Measurements from ENCODE around the gene COL20A1. TPM values are rescaled to one million over a fixed set of nuclear protein-coding genes. Genes with fewer than 3 reads are reported as not detected.
A peak's percentile ranks its signal among the peaks of the same experiment; 100 is the strongest.

Gene COL20A1
- total and polyA plus RNA-seq, 2 donors from 2014 or later = 0.58 TPM; not detected in 1

GRCh38 chr20:63360850-63361518 lies 68.0 kb downstream of the COL20A1 start, which contains the start of gene CHRNA4:
Gene CHRNA4 (minus strand): TSS chr20:63361349. CDS start chr20:63361165, 184 bp downstream.
- no peak within 1 kb of the TSS for H3K27ac ChIP-seq (ENCODE audit: low read depth in 2 of 2, low read length in 2 of 2)
- no peak within 1 kb of the TSS for H3K9ac ChIP-seq (ENCODE audit: low read length in 3 of 3)
- H3K4me3 ChIP-seq (ENCODE audit: low read length in 3 of 3) = no peak within 1 kb of the TSS
- intact Hi-C loops (cut with DNase I) = no loop called here
- no peaks in the 10 kb centered on the region for H3K36me3 ChIP-seq (ENCODE audit: control insufficient read depth in 2 of 3, insufficient read depth in 3 of 3, low read length in 3 of 3)
- peaks cover 0 to 2% (median 0%) of the 10 kb centered on the region in 3 donors for H3K4me1 ChIP-seq (ENCODE audit: control insufficient read depth in 2 of 3, insufficient read depth in 2 of 3, low read depth in 1 of 3, low read length in 3 of 3)
- FAIRE-seq = no peak
- no peaks in the 10 kb centered on the region for H3K9me3 ChIP-seq (ENCODE audit: control insufficient read depth in 2 of 3, insufficient read depth in 1 of 3, low read length in 3 of 3)
- no peak for TF ChIP-seq CTCF (IDR thresholded peaks at IDR 0.05; ENCODE audit: borderline replicate concordance, extremely low read depth, insufficient read depth)
- no peaks in the 10 kb centered on the region for H3K27me3 ChIP-seq (ENCODE audit: control insufficient read depth, insufficient read depth, low read length)
- DNase-seq = peak in 1 of 5 donors; percentile 61

GRCh38 chr20:63361519-63362435 lies 68.8 kb downstream of the COL20A1 start:
- H3K9ac ChIP-seq (ENCODE audit: low read length in 3 of 3) = no peak overlapping the region
- intact Hi-C loops (cut with DNase I) = no loop called here
- peaks cover 0 to 2% (median 0%) of the 10 kb centered on the region in 3 donors for H3K4me1 ChIP-seq (ENCODE audit: control insufficient read depth in 2 of 3, insufficient read depth in 2 of 3, low read depth in 1 of 3, low read length in 3 of 3)
- peak in 1 of 5 donors; percentile 71 for DNase-seq
- no peak for FAIRE-seq
- no peak overlapping the region for H3K27ac ChIP-seq (ENCODE audit: low read depth in 2 of 2, low read length in 2 of 2)
- no peak overlapping the region for H3K4me3 ChIP-seq (ENCODE audit: low read length in 3 of 3)
- no peaks in the 10 kb centered on the region for H3K9me3 ChIP-seq (ENCODE audit: control insufficient read depth in 2 of 3, insufficient read depth in 1 of 3, low read length in 3 of 3)
- no peaks in the 10 kb centered on the region for H3K36me3 ChIP-seq (ENCODE audit: control insufficient read depth in 2 of 3, insufficient read depth in 3 of 3, low read length in 3 of 3)
- H3K27me3 ChIP-seq (ENCODE audit: control insufficient read depth, insufficient read depth, low read length) = no peaks in the 10 kb centered on the region
- TF ChIP-seq CTCF (IDR thresholded peaks at IDR 0.05; ENCODE audit: borderline replicate concordance, extremely low read depth, insufficient read depth) = no peak

GRCh38 chr20:63362436-63363009 lies 69.5 kb downstream of the COL20A1 start:
- Histone ChIP-seq H3K27ac (ENCODE audit: low read depth in 2 of 2, low read length in 2 of 2) (no peak overlapping the region), H3K9ac (ENCODE audit: low read length in 3 of 3) (no peak overlapping the region), H3K27me3 (ENCODE audit: control insufficient read depth, insufficient read depth, low read length) (no peaks in the 10 kb centered on the region), H3K4me1 (ENCODE audit: control insufficient read depth in 2 of 3, insufficient read depth in 2 of 3, low read depth in 1 of 3, low read length in 3 of 3) (peaks cover 0 to 2% (median 0%) of the 10 kb centered on the region in 3 donors), H3K9me3 (ENCODE audit: control insufficient read depth in 2 of 3, insufficient read depth in 1 of 3, low read length in 3 of 3) (no peaks in the 10 kb centered on the region), H3K4me3 (ENCODE audit: low read length in 3 of 3) (no peak overlapping the region), H3K36me3 (ENCODE audit: control insufficient read depth in 2 of 3, insufficient read depth in 3 of 3, low read length in 3 of 3) (no peaks in the 10 kb centered on the region)
- intact Hi-C loops (cut with DNase I) = no loop called here
- no peak for TF ChIP-seq CTCF (IDR thresholded peaks at IDR 0.05; ENCODE audit: borderline replicate concordance, extremely low read depth, insufficient read depth)
- FAIRE-seq (no peak), DNase-seq (peak in 1 of 5 donors; percentile 43)
